Stomach (tissue), 4 donors: ENCODE data around the gene PIK3CA.

Source experiments
- POLR2A ChIP-seq, 4 donors: fragments of 450-650 bp; IDR thresholded peaks; one replicate each; pipeline ENCODE4 v1.6.1; 2016; ENCODE audit warnings: antibody characterized with exemption in 4 of 4, control low read depth in 2 of 4, mild to moderate bottlenecking in 1 of 4, moderate library complexity in 1 of 4
- POLR2AphosphoS5 ChIP-seq, 3 donors: sonication (generic); formaldehyde crosslinking; IDR thresholded peaks; one replicate each; pipeline ENCODE4 v1.6.1; 2016; ENCODE audit warnings: antibody characterized with exemption in 3 of 3

GRCh38 chr3:179141890-179142289 is 6.3 kb upstream of the PIK3CA start:
- TF ChIP-seq POLR2AphosphoS5 (IDR thresholded peaks at IDR 0.05) (no peak), POLR2A (IDR thresholded peaks at IDR 0.05) (no peak)
